ENCODE measurements around the gene MZT1.

MZT1 gene

GRCh38 chr13:72678312-72678711, 49.1 kb downstream of the MZT1 start:
- no peak for DNase-seq

- DNase-seq: no peak
Observed at GRCh38 chr13:72677431-72677830, 50.0 kb downstream of the MZT1 start.

- DNase-seq: no peak
Observed at GRCh38 chr13:72666391-72666790, 61.0 kb downstream of the MZT1 start.

GRCh38 chr13:72662548-72662947, 64.9 kb downstream of the MZT1 start:
- DNase-seq: no peak
